ENCODE results near the gene VASP.

The VASP gene

GRCh38 chr19:45574526-45574925 lies 67.2 kb downstream of the VASP start:
- Histone ChIP-seq H3K27ac (no peak overlapping the region), H3K4me3 (ENCODE audit: low read depth in 1 of 2, low read length in 1 of 2) (no peak overlapping the region), H3K4me1 (ENCODE audit: control insufficient read depth in 1 of 2, insufficient read depth in 1 of 2, low read depth in 1 of 2, low read length in 1 of 2) (no peaks in the 10 kb centered on the region), H3K9me3 (no peaks in the 10 kb centered on the region), H3K36me3 (no peaks in the 10 kb centered on the region), H3K27me3 (no peaks in the 10 kb centered on the region)
- TF ChIP-seq CTCF (IDR thresholded peaks at IDR 0.05), result no peak

GRCh38 chr19:45575216-45575615 lies 67.9 kb downstream of the VASP start:
- no peaks in the 10 kb centered on the region for H3K4me1 ChIP-seq (ENCODE audit: control insufficient read depth in 1 of 2, insufficient read depth in 1 of 2, low read depth in 1 of 2, low read length in 1 of 2)
- H3K4me3 ChIP-seq (ENCODE audit: low read depth in 1 of 2, low read length in 1 of 2), result no peak overlapping the region
- TF ChIP-seq CTCF (IDR thresholded peaks at IDR 0.05), result no peak
- H3K27me3 ChIP-seq, result no peaks in the 10 kb centered on the region
- no peaks in the 10 kb centered on the region for H3K36me3 ChIP-seq
- no peaks in the 10 kb centered on the region for H3K9me3 ChIP-seq
- H3K27ac ChIP-seq, result no peak overlapping the region
